Endothelial cell of umbilical vein (primary cell): Measurements from ENCODE around the gene DCLK1. TPM values are rescaled to one million over a fixed set of nuclear protein-coding genes. Genes with fewer than 3 reads are reported as not detected.

Experiments used
- BruUV-seq: library from RNA; stranded (reverse); fragments of 400-500 nt; replicated peaks from 2 replicates; lab custom pipeline; 2021; lab: Mats Ljungman, UMichigan
- CTCF ChIA-PET: fragments of 300-600, 350-600 bp; sonication (Branson Sonifier 250); formaldehyde crosslinking; loops from one replicate; lab custom pipeline; 2021; ENCODE audit warnings: antibody characterized with exemption, inconsistent platforms; lab: Charles Lee
- POLR2A ChIA-PET: fragments of 300-600, 350-600 bp; sonication (Branson Sonifier 250); formaldehyde crosslinking; loops from one replicate; lab custom pipeline; 2021; ENCODE audit warnings: antibody characterized with exemption, inconsistent platforms; lab: Charles Lee
- DNase-seq: peaks from one replicate; pipeline ENCODE4 v3.0.0-alpha.2; 2011; ENCODE audit warnings: low read depth, low spot score
- FAIRE-seq: peaks from 2 replicates; lab custom pipeline; 2011; peaks lifted over from hg19 to GRCh38; lab: Jason Lieb, UNC
- H2AFZ ChIP-seq: 2 replicates; pipeline ENCODE4 v1.6.0; 2012; ENCODE audit warnings: low read depth, low read length, control low read depth, inconsistent platforms
- H3K27ac ChIP-seq: 2 replicates; pipeline ENCODE4 v1.5.1; 2011; ENCODE audit warnings: low read depth, mild to moderate bottlenecking, control low read depth, low read length, moderate library complexity; ENCODE audit not compliant: insufficient read depth
- H3K27me3 ChIP-seq, 2 experiments: 2 replicates each; pipeline versions ENCODE4 v1.6.0 to v1.6.1; 2011; ENCODE audit warnings: low read length in 2 of 2, mixed read lengths in 1 of 2; ENCODE audit not compliant: control insufficient read depth in 2 of 2, insufficient read depth in 2 of 2
- H3K36me3 ChIP-seq, 2 experiments: 2 replicates in 1 of 2; 3 replicates in 1 of 2; pipeline ENCODE4 v1.5.1; 2011; ENCODE audit warnings: low read length in 2 of 2, mild to moderate bottlenecking in 1 of 2, moderate library complexity in 1 of 2; ENCODE audit not compliant: control insufficient read depth in 2 of 2, insufficient read depth in 2 of 2; ENCODE audit errors: extremely low read depth in 1 of 2
- H3K4me1 ChIP-seq: 3 replicates; pipeline ENCODE4 v1.5.1; 2011; ENCODE audit warnings: mild to moderate bottlenecking, low read length; ENCODE audit not compliant: control insufficient read depth, insufficient read depth; ENCODE audit errors: extremely low read depth
- H3K4me2 ChIP-seq: 2 replicates; pipeline ENCODE4 v1.6.1; 2011; ENCODE audit warnings: low read length, control low read depth, mixed read lengths; ENCODE audit not compliant: insufficient read depth
- H3K4me3 ChIP-seq, 3 experiments: fragments of 200-600 bp in 1 of 3; sonication (generic), shearing (Covaris generic) in 1 of 3; replicated peaks in 1 of 3; 2 replicates each; pipeline ENCODE4 v1.5.1; 2011 to 2016; ENCODE audit warnings: control low read depth in 3 of 3, low read length in 3 of 3, mild to moderate bottlenecking in 2 of 3, inconsistent platforms in 1 of 3, low read depth in 1 of 3, moderate library complexity in 1 of 3; ENCODE audit not compliant: insufficient read depth in 1 of 3
- H3K79me2 ChIP-seq: 2 replicates; pipeline ENCODE4 v1.6.0; 2012; ENCODE audit warnings: low read length, inconsistent platforms; ENCODE audit not compliant: control insufficient read depth, insufficient read depth
- H3K9ac ChIP-seq: replicated peaks from 2 replicates; pipeline ENCODE3; 2011; ENCODE audit warnings: low read length, control low read depth; ENCODE audit not compliant: insufficient read depth; ENCODE audit errors: extremely low read depth
- H3K9me1 ChIP-seq: replicated peaks from 3 replicates; pipeline ENCODE4 v1.6.0; 2011; ENCODE audit warnings: mild to moderate bottlenecking, low read length; ENCODE audit not compliant: control insufficient read depth, insufficient read depth; ENCODE audit errors: extremely low read depth
- H3K9me3 ChIP-seq: replicated peaks from 2 replicates; pipeline ENCODE4 v1.5.1; 2012; ENCODE audit warnings: low read length, inconsistent platforms; ENCODE audit not compliant: control insufficient read depth, insufficient read depth
- H4K20me1 ChIP-seq: replicated peaks from 2 replicates; pipeline ENCODE3; 2011; ENCODE audit warnings: mild to moderate bottlenecking, low read length; ENCODE audit not compliant: control insufficient read depth, insufficient read depth; ENCODE audit errors: extremely low read depth
- CTCF ChIP-seq, 2 donors: IDR thresholded peaks; 1 replicate in 1 of 2; 2 replicates in 1 of 2; pipeline ENCODE4 v1.5.1; 2011; ENCODE audit warnings: low read length in 2 of 2, mild to moderate bottlenecking in 2 of 2, moderate library complexity in 2 of 2, control low read depth in 1 of 2, inconsistent platforms in 1 of 2, low read depth in 1 of 2; ENCODE audit not compliant: insufficient read depth in 1 of 2; ENCODE audit errors: extremely low read depth in 1 of 2
- EZH2 ChIP-seq: IDR thresholded peaks from 2 replicates; pipeline ENCODE4 v1.6.1; 2012; ENCODE audit warnings: borderline replicate concordance, low read depth, mild to moderate bottlenecking, moderate library complexity, low read length, inconsistent platforms; ENCODE audit not compliant: severe bottlenecking
- FOS ChIP-seq: IDR thresholded peaks from 2 replicates; pipeline ENCODE4 v1.6.1; 2011; ENCODE audit warnings: mild to moderate bottlenecking, low read length, moderate library complexity, borderline replicate concordance; ENCODE audit not compliant: insufficient read depth
- GATA2 ChIP-seq: IDR thresholded peaks from 2 replicates; pipeline ENCODE4 v1.7.0; 2011; ENCODE audit warnings: low read depth, mild to moderate bottlenecking, moderate library complexity, mixed read lengths, low read length; ENCODE audit not compliant: insufficient read length, insufficient read depth
- JUN ChIP-seq: IDR thresholded peaks from 2 replicates; pipeline ENCODE4 v1.6.1; 2011; ENCODE audit warnings: borderline replicate concordance, low read depth; ENCODE audit not compliant: insufficient read length, insufficient read depth
- MAX ChIP-seq: IDR thresholded peaks from 2 replicates; pipeline ENCODE4 v1.6.1; 2011; ENCODE audit not compliant: insufficient read depth, insufficient read length
- MYC ChIP-seq: IDR thresholded peaks from one replicate; pipeline ENCODE4 v1.6.1; 2011; ENCODE audit warnings: mild to moderate bottlenecking, low read depth, low read length
- POLR2A ChIP-seq: IDR thresholded peaks from 2 replicates; pipeline ENCODE4 v1.6.1; 2012; ENCODE audit warnings: low read depth, mild to moderate bottlenecking, control low read depth, low read length
- POLR2AphosphoS5 ChIP-seq: IDR thresholded peaks from 2 replicates; pipeline ENCODE4 v1.6.1; 2012; ENCODE audit warnings: low read depth, mild to moderate bottlenecking, control low read depth, low read length, moderate library complexity; ENCODE audit not compliant: insufficient read depth
- dilution Hi-C: fragments of 300-500 bp; cut with MboI; formaldehyde crosslinking; loops from one replicate; pipeline ENCODE4 v1.15.0; 2019; ENCODE audit warnings: low sequenced_read_pairs; ENCODE audit not compliant: extremely low pct_ligation_motif_present
- intact Hi-C: fragments of 100-400 bp; cut with micrococcal nuclease; formaldehyde crosslinking; loops from one replicate; pipeline ENCODE4 v1.10.0; 2022
- polyA plus RNA-seq, 4 experiments: library from polyadenylated mRNA; depleted of rRNA in 3 of 4; stranded (reverse) in 3 of 4; unstranded in 1 of 4; fragments of >200 nt; gene quantifications; 2 replicates each; pipeline versions ENCODE4 v1.2.1 to v1.2.3, GENCODE V29; 2011 to 2012; ENCODE audit warnings: missing spikeins in 1 of 4
- total RNA-seq: library from RNA; stranded (reverse); gene quantifications from 2 replicates; pipeline ENCODE4 v1.2.3, GENCODE V29; 2021

DCLK1 gene
- total and polyA plus RNA-seq, 2 donors (not counting 3 experiments of a cell fraction or from before 2014, with no cell fraction given), result 0.28 to 3.9 TPM

GRCh38 chr13:35947315-35947714 is 183.9 kb downstream of the DCLK1 start:
- Histone ChIP-seq H3K27ac (no peak overlapping the region), H3K4me3 (no peak overlapping the region), H3K4me1 (no peaks in the 10 kb centered on the region), H3K9me1 (no peaks in the 10 kb centered on the region), H2AFZ (no peak overlapping the region), H3K9me3 (no peaks in the 10 kb centered on the region), H3K79me2 (no peaks in the 10 kb centered on the region), H3K9ac (no peak overlapping the region), H3K36me3 (no peaks in the 10 kb centered on the region), H3K27me3 (peaks cover 2 to 3% of the 10 kb centered on the region in 2 experiments), H4K20me1 (no peaks in the 10 kb centered on the region), H3K4me2 (no peak overlapping the region)
- no TSS peak for BruUV-seq
- FAIRE-seq, result no peak
- intact Hi-C loops, result no loop called here
- DNase-seq, result no peak
- POLR2A ChIA-PET, result no interaction called here
- dilution Hi-C loops, result no loop called here
- TF ChIP-seq GATA2 (no peak), FOS (no peak), POLR2A (no peak), CTCF (IDR thresholded peaks at IDR 0.05; ENCODE audit: extremely low read depth in 1 of 2, insufficient read depth in 1 of 2, low read depth in 1 of 2, low read length in 2 of 2) (no peak), MAX (no peak), MYC (no peak), JUN (no peak), EZH2 (no peak), POLR2AphosphoS5 (no peak)
- CTCF ChIA-PET, result interaction anchor here (0.7 to 1.2 kb wide), 2 partner anchors 17 to 129 kb away, joined by 3 to 4 read pairs; no protein-coding TSS in a partner anchor
